HTR-8/SVneo (cell line): Measurements from ENCODE around the gene UBQLN1.

Experiments used
- DNase-seq: peaks from one replicate; pipeline ENCODE4 v3.0.0; 2011; ENCODE audit warnings: low spot score, mixed read lengths; ENCODE audit not compliant: insufficient read length
- FAIRE-seq: peaks from 2 replicates; lab custom pipeline; 2011; peaks lifted over from hg19 to GRCh38; lab: Jason Lieb, UNC

Gene UBQLN1

GRCh38 chr9:83698976-83699585 lies 8.7 kb downstream of the UBQLN1 start:
- FAIRE-seq, result no peak
- no peak for DNase-seq

- FAIRE-seq, result no peak
- DNase-seq, result no peak
Observed at GRCh38 chr9:83691492-83691891, 16.3 kb downstream of the UBQLN1 start.

- FAIRE-seq, result no peak
- DNase-seq, result no peak
Observed at GRCh38 chr9:83688921-83689320, 18.8 kb downstream of the UBQLN1 start.

GRCh38 chr9:83681490-83681889 lies 26.3 kb downstream of the UBQLN1 start:
- no peak for FAIRE-seq
- DNase-seq, result no peak

- FAIRE-seq, result no peak
- DNase-seq, result no peak
Observed at GRCh38 chr9:83680233-83680632, 27.5 kb downstream of the UBQLN1 start.

DNA sequence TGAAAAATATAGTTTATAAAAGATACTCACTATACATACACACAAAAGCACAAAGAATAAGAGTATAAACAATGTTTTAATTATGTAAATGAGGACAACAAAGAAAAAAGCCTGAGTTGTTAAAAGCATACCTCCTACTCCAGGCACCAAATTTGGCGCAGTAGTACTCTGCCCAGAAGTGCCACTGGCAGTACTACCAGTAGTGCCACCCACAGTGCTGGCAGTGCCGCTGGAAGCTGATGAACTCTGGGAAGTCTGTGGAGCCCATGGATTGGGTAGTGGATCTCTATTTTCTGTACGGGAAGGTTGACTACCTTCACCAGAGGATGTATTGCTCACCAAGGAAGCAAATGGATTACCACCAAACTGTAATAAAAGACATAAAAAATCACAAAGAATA lies 30.2 kb downstream of the UBQLN1 start:
- FAIRE-seq (no peak), DNase-seq (no peak)

- FAIRE-seq (no peak), DNase-seq (no peak)
Observed at GRCh38 chr9:83675466-83675865, 32.3 kb downstream of the UBQLN1 start.

GRCh38 chr9:83671451-83671850 lies 36.3 kb downstream of the UBQLN1 start:
- DNase-seq (no peak), FAIRE-seq (no peak)

GRCh38 chr9:83670381-83670780 lies 37.4 kb downstream of the UBQLN1 start:
- no peak for DNase-seq
- no peak for FAIRE-seq

- no peak for DNase-seq
- no peak for FAIRE-seq
Observed at GRCh38 chr9:83669067-83669466, 38.7 kb downstream of the UBQLN1 start.

- no peak for DNase-seq
- no peak for FAIRE-seq
Observed at GRCh38 chr9:83665580-83666200, 42.1 kb downstream of the UBQLN1 start.

DNA sequence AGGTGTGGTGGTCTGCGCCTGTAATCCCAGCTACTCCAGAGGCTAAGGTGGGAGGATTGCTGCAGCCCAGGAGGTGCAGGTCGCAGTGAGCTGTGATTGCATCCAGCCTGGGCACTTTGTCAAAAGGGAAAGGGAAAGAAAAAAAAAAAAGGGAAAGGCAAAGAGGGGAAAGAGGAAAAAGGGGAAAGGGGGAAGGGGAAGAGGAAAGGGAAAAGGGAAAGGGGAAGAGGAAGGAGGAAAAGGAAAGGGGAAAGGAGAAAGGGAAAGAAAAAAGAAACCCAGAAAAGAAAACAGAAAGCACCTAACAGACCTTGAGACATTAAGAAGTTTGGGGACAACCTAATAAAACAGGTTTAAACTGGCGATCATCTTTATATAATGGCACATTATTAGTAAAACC lies 44.8 kb downstream of the UBQLN1 start:
- FAIRE-seq, result no peak
- no peak for DNase-seq

- no peak for FAIRE-seq
- DNase-seq, result no peak
Observed at GRCh38 chr9:83656952-83657351, 50.8 kb downstream of the UBQLN1 start.

GRCh38 chr9:83656032-83656680 lies 51.6 kb downstream of the UBQLN1 start:
- no peak for DNase-seq
- FAIRE-seq, result no peak

GRCh38 chr9:83655433-83655832 lies 52.3 kb downstream of the UBQLN1 start:
- FAIRE-seq, result no peak
- no peak for DNase-seq

DNA sequence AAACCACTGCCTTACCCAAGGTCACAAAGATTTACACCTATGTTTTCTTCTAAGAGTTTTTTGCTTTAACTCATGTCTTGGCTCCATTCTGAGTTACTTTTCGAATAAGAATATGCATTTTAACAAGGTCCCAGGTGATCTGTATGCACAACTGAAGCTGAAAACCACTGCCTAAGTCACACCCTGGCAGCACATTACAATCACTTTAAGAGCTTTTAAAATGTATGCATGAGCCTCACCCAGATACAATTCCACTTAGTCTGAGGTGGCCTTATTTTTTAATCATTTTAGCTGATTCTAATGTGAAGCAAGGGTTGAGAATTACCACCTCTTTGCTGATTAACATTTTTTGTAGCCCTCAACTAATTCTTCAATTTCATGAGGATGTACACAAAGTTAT lies 55.3 kb downstream of the UBQLN1 start:
- DNase-seq (no peak), FAIRE-seq (no peak)

- DNase-seq (no peak), FAIRE-seq (no peak)
Observed at GRCh38 chr9:83651558-83651957, 56.2 kb downstream of the UBQLN1 start.

- FAIRE-seq (no peak), DNase-seq (no peak)
Observed at GRCh38 chr9:83649515-83649914, 58.2 kb downstream of the UBQLN1 start.

GRCh38 chr9:83649080-83649479 lies 58.7 kb downstream of the UBQLN1 start:
- FAIRE-seq, result no peak

GRCh38 chr9:83646500-83647239 lies 61.1 kb downstream of the UBQLN1 start:
- FAIRE-seq, result no peak

More at GRCh38 chr9:83649080-83649479, 58.7 kb downstream of the UBQLN1 start:
- peak; percentile 51 for DNase-seq

GRCh38 chr9:83642793-83643192 lies 65.0 kb downstream of the UBQLN1 start:
- no peak for FAIRE-seq
- no peak for DNase-seq

More at GRCh38 chr9:83646500-83647239, 61.1 kb downstream of the UBQLN1 start:
- no peak for DNase-seq
